SU-DHL-6 (cell line): Measurements from ENCODE around the gene FRS2.

Source experiments
- H2AFZ ChIP-seq: fragments of 200-600 bp; sonication (generic); 2 replicates; pipeline ENCODE4 v1.6.1; 2014; ENCODE audit warnings: low read depth, mild to moderate bottlenecking, moderate library complexity, mixed read lengths, antibody characterized with exemption, low read length; ENCODE audit not compliant: severe bottlenecking
- H3F3A ChIP-seq: fragments of 200-600 bp; shearing (Covaris generic); 2 replicates; pipeline ENCODE4 v1.6.0; 2016; ENCODE audit warnings: antibody characterized with exemption, mild to moderate bottlenecking; ENCODE audit not compliant: insufficient read depth
- H3K27ac ChIP-seq: fragments of 200-600 bp; sonication (generic); 2 replicates; pipeline ENCODE4 v1.5.1; 2016; ENCODE audit warnings: low read depth, mild to moderate bottlenecking, low read length, moderate library complexity, mixed read lengths
- H3K27me3 ChIP-seq: fragments of 200-600 bp; sonication (generic), shearing (Covaris generic); 2 replicates; pipeline ENCODE4 v1.6.0; 2014; ENCODE audit warnings: mild to moderate bottlenecking, low read length
- H3K36me3 ChIP-seq: fragments of 200-600 bp; sonication (generic); 2 replicates; pipeline ENCODE4 v1.6.1; 2014; ENCODE audit warnings: mild to moderate bottlenecking, low read length, mixed read lengths
- H3K4me2 ChIP-seq: fragments of 300-600, 200-600 bp; shearing (Covaris generic), sonication (generic); 2 replicates; pipeline ENCODE4 v1.6.0; 2014; ENCODE audit warnings: low read length, low read depth, mild to moderate bottlenecking; ENCODE audit not compliant: poor library complexity, severe bottlenecking
- H3K4me3 ChIP-seq: fragments of 200-600 bp; sonication (generic); 2 replicates; pipeline ENCODE4 v1.5.1; 2014; ENCODE audit warnings: antibody characterized with exemption, low read length, mild to moderate bottlenecking, mixed read lengths; ENCODE audit not compliant: insufficient read depth, poor library complexity, severe bottlenecking
- H3K79me2 ChIP-seq: fragments of 200-600 bp; sonication (generic); 2 replicates; pipeline ENCODE4 v1.6.1; 2014; ENCODE audit warnings: mild to moderate bottlenecking, low read length, moderate library complexity; ENCODE audit not compliant: insufficient read depth
- H3K9ac ChIP-seq: fragments of 200-600 bp; sonication (generic); 2 replicates; pipeline ENCODE4 v1.7.0; 2014; ENCODE audit warnings: mild to moderate bottlenecking, low read length
- H3K9me2 ChIP-seq: fragments of 200-600 bp; sonication (generic); replicated peaks from 2 replicates; pipeline ENCODE4 v1.6.1; 2014; ENCODE audit warnings: low read length; ENCODE audit not compliant: insufficient read depth
- H3K9me3 ChIP-seq: fragments of 200-600 bp; sonication (generic); 2 replicates; pipeline ENCODE4 v1.6.1; 2014; ENCODE audit warnings: low read length, mixed read lengths; ENCODE audit not compliant: insufficient read depth
- H4K20me1 ChIP-seq: fragments of 200-600 bp; sonication (generic); 2 replicates; pipeline ENCODE4 v1.6.1; 2014; ENCODE audit warnings: low read depth, mild to moderate bottlenecking, antibody characterized with exemption, low read length, moderate library complexity, mixed read lengths
- CTCF ChIP-seq: fragments of 200-600 bp; sonication (generic); IDR thresholded peaks from one replicate; pipeline ENCODE4 v1.5.1; 2017; ENCODE audit warnings: antibody characterized with exemption, mild to moderate bottlenecking, low read length, moderate library complexity; ENCODE audit not compliant: insufficient read depth, poor library complexity, severe bottlenecking
- EZH2phosphoT487 ChIP-seq: fragments of 200-600 bp; sonication (generic), shearing (Covaris generic); conservative IDR thresholded peaks from 2 replicates; pipeline ENCODE4 v1.6.1; 2018; ENCODE audit warnings: mild to moderate bottlenecking, antibody characterized with exemption, low read length, moderate library complexity, mixed read lengths

FRS2 gene

GRCh38 chr12:69621551-69621950 is 151.4 kb downstream of the FRS2 start:
- H3K4me2 ChIP-seq = no peak overlapping the region
- H3K27me3 ChIP-seq = no peaks in the 10 kb centered on the region
- no peaks in the 10 kb centered on the region for H3K79me2 ChIP-seq
- no peaks in the 10 kb centered on the region for H3K9me3 ChIP-seq
- H3K27ac ChIP-seq = no peak overlapping the region
- no peak for TF ChIP-seq CTCF
- no peak for TF ChIP-seq EZH2phosphoT487
- no peak overlapping the region for H2AFZ ChIP-seq
- H4K20me1 ChIP-seq = no peaks in the 10 kb centered on the region
- H3F3A ChIP-seq = no peaks in the 10 kb centered on the region
- no peaks in the 10 kb centered on the region for H3K9me2 ChIP-seq
- H3K36me3 ChIP-seq = no peaks in the 10 kb centered on the region
- no peak overlapping the region for H3K4me3 ChIP-seq
- H3K9ac ChIP-seq = no peak overlapping the region

- no peaks in the 10 kb centered on the region for H4K20me1 ChIP-seq
- H3K27me3 ChIP-seq = no peaks in the 10 kb centered on the region
- no peak for TF ChIP-seq CTCF
- no peak for TF ChIP-seq EZH2phosphoT487
- H3K4me3 ChIP-seq = no peak overlapping the region
- no peaks in the 10 kb centered on the region for H3F3A ChIP-seq
- H3K4me2 ChIP-seq = no peak overlapping the region
- no peak overlapping the region for H2AFZ ChIP-seq
- no peaks in the 10 kb centered on the region for H3K79me2 ChIP-seq
- no peaks in the 10 kb centered on the region for H3K36me3 ChIP-seq
- H3K9me3 ChIP-seq = no peaks in the 10 kb centered on the region
- H3K9ac ChIP-seq = no peak overlapping the region
- no peak overlapping the region for H3K27ac ChIP-seq
- no peaks in the 10 kb centered on the region for H3K9me2 ChIP-seq
Measured at GRCh38 chr12:69623970-69624369, 153.8 kb downstream of the FRS2 start.

GRCh38 chr12:69627501-69627900 is 157.3 kb downstream of the FRS2 start:
- no peak overlapping the region for H3K4me2 ChIP-seq
- H2AFZ ChIP-seq = no peak overlapping the region
- no peak overlapping the region for H3K27ac ChIP-seq
- TF ChIP-seq CTCF (no peak), EZH2phosphoT487 (no peak)
- H3K36me3 ChIP-seq = no peaks in the 10 kb centered on the region
- H3K9ac ChIP-seq = no peak overlapping the region
- H3K27me3 ChIP-seq = no peaks in the 10 kb centered on the region
- no peaks in the 10 kb centered on the region for H4K20me1 ChIP-seq
- no peaks in the 10 kb centered on the region for H3K79me2 ChIP-seq
- no peaks in the 10 kb centered on the region for H3K9me3 ChIP-seq
- H3K9me2 ChIP-seq = no peaks in the 10 kb centered on the region
- no peak overlapping the region for H3K4me3 ChIP-seq
- H3F3A ChIP-seq = no peaks in the 10 kb centered on the region
